ENCODE data around the gene LOXL4. TPM values are rescaled to one million over a fixed set of nuclear protein-coding genes. Genes with fewer than 3 reads are reported as not detected.
A peak's percentile ranks its signal among the peaks of the same experiment; 100 is the strongest.
"Not testable (repeated sequence)": the region's sequence is repeated elsewhere in the genome, so short reads cannot be mapped to it uniquely, and the experiment has no call there.

The LOXL4 gene
- total and polyA plus RNA-seq, 7 experiments from 2014 or later: not detected

- Mint-ChIP-seq H3K4me1 (peaks cover 0 to 11% (median 0%) of the 10 kb centered on the region in 7 donors), H3K36me3 (peaks cover 20 to 60% (median 32%) of the 10 kb centered on the region in 5 donors), H3K27me3 (no peaks in the 10 kb centered on the region), H3K9me3 (peaks cover 0 to 2% (median 0%) of the 10 kb centered on the region in 11 donors), H3K4me3 (no peak overlapping the region), H3K27ac (peak overlapping the region in 1 of 9 donors; percentile 23)
- no peak overlapping the region for H3K27ac ChIP-seq (ENCODE audit: low read depth, low read length)
- no peaks in the 10 kb centered on the region for H3K27me3 ChIP-seq (ENCODE audit: control insufficient read depth in 2 of 2, insufficient read depth in 2 of 2, low read length in 2 of 2)
- no peak overlapping the region for H3K4me3 ChIP-seq (ENCODE audit: low read length)
- intact Hi-C loops (cut with micrococcal nuclease): no loop called here
- CTCF ChIA-PET: interaction anchor here (0.9 kb wide), 1 partner anchor 29 kb away, joined by 3 read pairs; no protein-coding TSS in a partner anchor
- no peaks in the 10 kb centered on the region for H3K9me3 ChIP-seq (ENCODE audit: control insufficient read depth in 2 of 3, low read length in 3 of 3)
- DNase-seq (no peak), ATAC-seq (peak; percentile 54)
- POLR2A ChIA-PET: interaction anchor here (0.6 kb wide), 1 partner anchor 600 kb away, joined by 3 read pairs; no protein-coding TSS in a partner anchor
- H3K36me3 ChIP-seq (ENCODE audit: control insufficient read depth in 2 of 3, insufficient read depth in 3 of 3, low read length in 3 of 3): peaks cover 0 to 75% (median 4%) of the 10 kb centered on the region in 3 experiments
- no peaks in the 10 kb centered on the region for H3K4me1 ChIP-seq (ENCODE audit: control insufficient read depth in 2 of 2, insufficient read depth in 2 of 2, low read length in 2 of 2)
Observed at GRCh38 chr10:98238391-98238790, 29.6 kb downstream of the LOXL4 start.

GRCh38 chr10:98236862-98237261 is 31.1 kb downstream of the LOXL4 start:
- ChIA-PET CTCF (no interaction called here), POLR2A (no interaction called here)
- H3K36me3 Mint-ChIP-seq: peaks cover 15 to 57% (median 40%) of the 10 kb centered on the region in 5 donors
- no peak overlapping the region for H3K27ac Mint-ChIP-seq
- ATAC-seq (no peak), DNase-seq (no peak)
- no peaks in the 10 kb centered on the region for H3K27me3 ChIP-seq (ENCODE audit: control insufficient read depth in 2 of 2, insufficient read depth in 2 of 2, low read length in 2 of 2)
- H3K27ac ChIP-seq (ENCODE audit: low read depth, low read length): no peak overlapping the region
- no peak overlapping the region for H3K4me3 Mint-ChIP-seq
- H3K9me3 ChIP-seq (ENCODE audit: control insufficient read depth in 2 of 3, low read length in 3 of 3): no peaks in the 10 kb centered on the region
- no peaks in the 10 kb centered on the region for H3K4me1 ChIP-seq (ENCODE audit: control insufficient read depth in 2 of 2, insufficient read depth in 2 of 2, low read length in 2 of 2)
- H3K4me1 Mint-ChIP-seq: peaks cover 0 to 11% (median 0%) of the 10 kb centered on the region in 7 donors
- no peaks in the 10 kb centered on the region for H3K27me3 Mint-ChIP-seq
- intact Hi-C loops (cut with micrococcal nuclease): no loop called here
- no peak overlapping the region for H3K4me3 ChIP-seq (ENCODE audit: low read length)
- H3K9me3 Mint-ChIP-seq: peaks cover 0 to 2% (median 0%) of the 10 kb centered on the region in 11 donors
- peaks cover 0 to 71% (median 4%) of the 10 kb centered on the region in 3 experiments for H3K36me3 ChIP-seq (ENCODE audit: control insufficient read depth in 2 of 3, insufficient read depth in 3 of 3, low read length in 3 of 3)

GRCh38 chr10:98235846-98236245 is 32.1 kb downstream of the LOXL4 start:
- no peaks in the 10 kb centered on the region for H3K9me3 ChIP-seq (ENCODE audit: control insufficient read depth in 2 of 3, low read length in 3 of 3)
- Mint-ChIP-seq H3K27ac (no peak overlapping the region), H3K36me3 (peaks cover 12 to 56% (median 32%) of the 10 kb centered on the region in 5 donors), H3K4me1 (peaks cover 0 to 11% (median 1%) of the 10 kb centered on the region in 7 donors), H3K27me3 (no peaks in the 10 kb centered on the region), H3K9me3 (peaks cover 0 to 2% (median 0%) of the 10 kb centered on the region in 11 donors), H3K4me3 (no peak overlapping the region)
- H3K4me1 ChIP-seq (ENCODE audit: control insufficient read depth in 2 of 2, insufficient read depth in 2 of 2, low read length in 2 of 2): no peaks in the 10 kb centered on the region
- no peak overlapping the region for H3K4me3 ChIP-seq (ENCODE audit: low read length)
- H3K27me3 ChIP-seq (ENCODE audit: control insufficient read depth in 2 of 2, insufficient read depth in 2 of 2, low read length in 2 of 2): no peaks in the 10 kb centered on the region
- H3K27ac ChIP-seq (ENCODE audit: low read depth, low read length): no peak overlapping the region
- H3K36me3 ChIP-seq (ENCODE audit: control insufficient read depth in 2 of 3, insufficient read depth in 3 of 3, low read length in 3 of 3): peaks cover 0 to 71% (median 4%) of the 10 kb centered on the region in 3 experiments
- ChIA-PET CTCF (no interaction called here), POLR2A (no interaction called here)
- intact Hi-C loops (cut with micrococcal nuclease): no loop called here
- no peak for DNase-seq
- ATAC-seq: no peak

GRCh38 chr10:98231417-98231816 is 36.6 kb downstream of the LOXL4 start:
- Mint-ChIP-seq H3K27me3 (no peaks in the 10 kb centered on the region), H3K9me3 (peaks cover 0 to 5% (median 0%) of the 10 kb centered on the region in 11 donors), H3K4me1 (peaks cover 5 to 16% (median 12%) of the 10 kb centered on the region in 7 donors), H3K27ac (no peak overlapping the region), H3K36me3 (peaks cover 15 to 62% (median 45%) of the 10 kb centered on the region in 5 donors), H3K4me3 (no peak overlapping the region)
- intact Hi-C loops (cut with micrococcal nuclease): no loop called here
- ChIA-PET POLR2A (no interaction called here), CTCF (no interaction called here)
- Histone ChIP-seq H3K4me3 (ENCODE audit: low read length) (no peak overlapping the region), H3K4me1 (ENCODE audit: control insufficient read depth in 2 of 2, insufficient read depth in 2 of 2, low read length in 2 of 2) (no peaks in the 10 kb centered on the region), H3K36me3 (ENCODE audit: control insufficient read depth in 2 of 3, insufficient read depth in 3 of 3, low read length in 3 of 3) (peaks cover 0 to 33% (median 3%) of the 10 kb centered on the region in 3 experiments), H3K9me3 (ENCODE audit: control insufficient read depth in 2 of 3, low read length in 3 of 3) (no peaks in the 10 kb centered on the region), H3K27me3 (ENCODE audit: control insufficient read depth in 2 of 2, insufficient read depth in 2 of 2, low read length in 2 of 2) (no peaks in the 10 kb centered on the region), H3K27ac (ENCODE audit: low read depth, low read length) (no peak overlapping the region)
- DNase-seq: no peak
- ATAC-seq: no peak

- H3K4me1 ChIP-seq (ENCODE audit: control insufficient read depth in 2 of 2, insufficient read depth in 2 of 2, low read length in 2 of 2); H3K4me3 Mint-ChIP-seq; H3K9me3 ChIP-seq (ENCODE audit: control insufficient read depth in 2 of 3, low read length in 3 of 3); H3K36me3 ChIP-seq (ENCODE audit: control insufficient read depth in 2 of 3, insufficient read depth in 3 of 3, low read length in 3 of 3); DNase-seq; H3K27ac Mint-ChIP-seq; H3K27me3 Mint-ChIP-seq; POLR2A ChIA-PET; CTCF ChIA-PET; ATAC-seq; H3K27ac ChIP-seq (ENCODE audit: low read depth, low read length); H3K4me3 ChIP-seq (ENCODE audit: low read length); intact Hi-C loops (cut with micrococcal nuclease); H3K9me3 Mint-ChIP-seq; H3K27me3 ChIP-seq (ENCODE audit: control insufficient read depth in 2 of 2, insufficient read depth in 2 of 2, low read length in 2 of 2): not testable (repeated sequence)
- peaks cover 7 to 30% (median 22%) of the 10 kb centered on the region in 7 donors for H3K4me1 Mint-ChIP-seq
- H3K36me3 Mint-ChIP-seq: peaks cover 10 to 63% (median 47%) of the 10 kb centered on the region in 5 donors
Observed at GRCh38 chr10:98228266-98228665, 39.7 kb downstream of the LOXL4 start.

- H3K27ac Mint-ChIP-seq; H3K9me3 ChIP-seq (ENCODE audit: control insufficient read depth in 2 of 3, low read length in 3 of 3); POLR2A ChIA-PET; CTCF ChIA-PET; DNase-seq; H3K27me3 Mint-ChIP-seq; H3K9me3 Mint-ChIP-seq; intact Hi-C loops (cut with micrococcal nuclease); H3K27ac ChIP-seq (ENCODE audit: low read depth, low read length); H3K4me3 ChIP-seq (ENCODE audit: low read length); H3K4me3 Mint-ChIP-seq; H3K36me3 ChIP-seq (ENCODE audit: control insufficient read depth in 2 of 3, insufficient read depth in 3 of 3, low read length in 3 of 3); H3K27me3 ChIP-seq (ENCODE audit: control insufficient read depth in 2 of 2, insufficient read depth in 2 of 2, low read length in 2 of 2); H3K4me1 ChIP-seq (ENCODE audit: control insufficient read depth in 2 of 2, insufficient read depth in 2 of 2, low read length in 2 of 2); ATAC-seq: not testable (repeated sequence)
- Mint-ChIP-seq H3K36me3 (peaks cover 10 to 64% (median 47%) of the 10 kb centered on the region in 5 donors), H3K4me1 (peaks cover 7 to 31% (median 23%) of the 10 kb centered on the region in 7 donors)
Observed at GRCh38 chr10:98227713-98228112, 40.3 kb downstream of the LOXL4 start.

GRCh38 chr10:98226508-98227144 is 41.4 kb downstream of the LOXL4 start:
- ChIA-PET CTCF (no interaction called here), POLR2A (no interaction called here)
- H3K27me3 Mint-ChIP-seq: no peaks in the 10 kb centered on the region
- no peak for ATAC-seq
- no peak overlapping the region for H3K4me3 Mint-ChIP-seq
- no peaks in the 10 kb centered on the region for H3K27me3 ChIP-seq (ENCODE audit: control insufficient read depth in 2 of 2, insufficient read depth in 2 of 2, low read length in 2 of 2)
- no peak overlapping the region for H3K27ac Mint-ChIP-seq
- peaks cover 10 to 58% (median 40%) of the 10 kb centered on the region in 5 donors for H3K36me3 Mint-ChIP-seq
- no peaks in the 10 kb centered on the region for H3K4me1 ChIP-seq (ENCODE audit: control insufficient read depth in 2 of 2, insufficient read depth in 2 of 2, low read length in 2 of 2)
- H3K27ac ChIP-seq (ENCODE audit: low read depth, low read length): no peak overlapping the region
- intact Hi-C loops (cut with micrococcal nuclease): no loop called here
- no peaks in the 10 kb centered on the region for H3K36me3 ChIP-seq (ENCODE audit: control insufficient read depth in 2 of 3, insufficient read depth in 3 of 3, low read length in 3 of 3)
- peaks cover 0 to 9% (median 0%) of the 10 kb centered on the region in 11 donors for H3K9me3 Mint-ChIP-seq
- H3K4me1 Mint-ChIP-seq: peaks cover 7 to 33% (median 23%) of the 10 kb centered on the region in 7 donors
- DNase-seq: no peak
- no peaks in the 10 kb centered on the region for H3K9me3 ChIP-seq (ENCODE audit: control insufficient read depth in 2 of 3, low read length in 3 of 3)
- H3K4me3 ChIP-seq (ENCODE audit: low read length): no peak overlapping the region

Data from naive thymus-derived CD4-positive, alpha-beta T cell (primary cell).